Activated effector memory CD4-positive, alpha-beta T cell treated with Interleukin-2 at 50 U/mL for 16 hours (primary cell): ENCODE measurements around the gene RAPSN.

Source experiments
- DNase-seq: peaks from one replicate; pipeline ENCODE4 v3.0.0-alpha.2; 2020

Gene RAPSN

DNA sequence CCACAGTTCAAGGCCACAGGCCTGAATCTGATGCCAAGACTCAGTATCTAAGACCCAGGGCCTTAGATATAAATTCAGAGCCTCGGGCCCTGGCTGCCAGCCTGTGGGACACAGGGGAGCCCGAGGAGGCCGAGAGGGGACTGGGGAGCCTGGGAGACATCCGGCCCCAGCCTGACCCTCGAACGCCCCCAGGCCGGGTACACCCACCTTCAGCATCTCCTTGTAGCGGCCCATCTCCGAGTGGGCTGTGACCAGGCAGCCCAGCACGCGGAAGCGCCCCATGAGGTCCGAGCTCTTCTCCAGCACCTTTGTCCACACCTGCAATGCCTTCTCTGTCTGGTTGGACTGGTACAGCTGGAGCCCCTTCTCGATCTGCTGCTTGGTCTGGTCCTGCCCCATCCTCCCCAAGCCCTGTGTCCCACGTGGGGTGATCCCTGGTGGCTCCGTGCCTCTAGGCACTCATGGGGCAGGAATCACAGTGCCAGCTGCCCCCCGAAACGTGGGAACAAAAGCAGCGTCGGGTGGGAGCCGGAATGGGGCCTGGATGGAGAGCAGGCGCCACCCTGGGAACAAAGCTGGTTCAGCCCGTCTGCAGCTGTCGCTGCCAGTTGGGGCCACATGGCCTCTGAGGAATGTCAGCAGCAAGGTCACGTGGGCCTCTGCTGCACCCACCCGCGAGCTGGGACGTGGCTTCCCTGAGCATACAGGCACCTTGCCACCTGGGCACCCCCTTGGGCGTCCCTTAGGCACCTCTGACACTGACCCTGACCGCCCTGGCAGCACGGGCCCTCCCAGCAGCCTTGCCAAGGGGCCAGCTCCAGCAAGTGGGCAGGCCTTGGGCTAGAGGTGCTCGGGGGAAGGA is at the start of gene RAPSN:
Gene RAPSN (minus strand): TSS at position 571 of the 862 bp plus-strand sequence. CDS start 172 bp downstream, at position 399.
- no peak for DNase-seq

DNA sequence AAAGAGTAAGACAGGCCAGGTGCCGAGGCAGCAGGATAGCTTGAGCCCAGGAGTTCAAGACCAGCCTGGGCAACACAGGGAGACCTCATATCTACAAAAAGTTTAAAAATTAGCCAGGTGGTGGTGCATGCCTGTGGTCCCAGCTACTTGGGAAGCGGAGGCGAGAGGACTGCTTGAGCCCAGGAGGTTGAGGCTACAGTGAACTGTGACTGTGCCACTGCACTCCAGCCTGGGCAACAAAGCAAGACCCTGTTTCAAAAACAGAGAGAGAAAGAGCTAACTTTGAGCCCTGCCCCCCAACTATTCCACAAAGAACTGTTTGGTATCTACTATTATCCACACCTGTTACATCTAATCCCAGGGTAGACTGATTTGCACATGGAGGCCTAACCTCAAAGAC is 49.2 kb upstream of the RAPSN start:
- no peak for DNase-seq

DNA sequence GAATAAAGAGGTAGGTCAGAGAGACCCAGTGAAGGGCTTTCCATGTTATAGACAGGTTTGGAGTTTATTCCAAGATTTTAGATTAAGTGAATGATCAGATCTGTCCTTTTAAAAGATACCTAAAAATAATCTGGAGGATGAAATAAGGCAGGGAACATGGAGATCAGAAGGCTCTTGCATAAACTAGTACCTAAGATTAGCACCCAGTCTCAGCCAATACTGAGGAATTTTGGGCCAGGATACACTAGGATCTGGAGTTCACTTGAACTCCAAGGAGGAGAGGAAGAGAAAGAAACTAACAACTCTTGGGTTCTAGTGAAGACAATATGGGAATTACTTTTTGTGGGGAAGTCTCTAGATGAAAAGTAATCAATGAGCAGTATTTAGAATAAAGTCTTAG is 47.9 kb upstream of the RAPSN start:
- no peak for DNase-seq

DNA sequence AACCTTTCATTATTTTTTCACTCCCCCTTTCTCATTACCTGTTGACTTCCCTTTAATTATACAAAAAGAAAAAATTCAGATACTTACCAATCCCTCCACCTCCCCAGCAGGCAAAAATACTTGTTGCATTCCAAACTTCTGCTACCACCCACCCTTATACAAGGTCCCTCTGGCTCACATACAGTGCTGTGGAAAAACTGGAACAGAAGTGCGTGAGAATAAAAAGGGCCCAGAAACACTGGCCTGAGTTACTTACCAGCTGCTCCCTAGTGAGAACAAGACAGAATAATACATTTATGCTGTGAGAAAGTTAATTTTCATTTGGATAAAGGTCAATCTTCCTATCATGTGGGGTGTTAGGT is 46.9 kb upstream of the RAPSN start:
- DNase-seq, result no peak

GRCh38 chr11:47495011-47495855 is 46.3 kb upstream of the RAPSN start:
- DNase-seq, result no peak

DNA sequence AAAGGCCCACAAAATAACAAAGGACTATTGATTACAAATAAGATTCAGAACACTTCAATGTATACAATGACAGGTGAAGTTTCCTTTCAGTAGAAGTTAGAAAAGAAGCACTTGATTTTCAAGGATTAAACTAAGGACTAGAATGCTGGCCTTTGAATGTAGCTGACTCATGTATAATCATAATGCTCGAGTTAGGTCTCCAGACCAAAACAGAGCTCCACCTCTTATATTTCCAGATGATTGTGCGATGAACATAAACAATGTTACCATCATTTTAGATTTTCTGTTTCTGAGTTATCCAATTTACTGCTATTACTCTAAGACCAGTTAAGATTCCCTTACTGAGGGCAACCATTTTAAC is 40.4 kb upstream of the RAPSN start:
- DNase-seq, result no peak

GRCh38 chr11:47488674-47489394 is 39.9 kb upstream of the RAPSN start:
- no peak for DNase-seq

GRCh38 chr11:47488111-47488510 is 39.2 kb upstream of the RAPSN start:
- DNase-seq, result no peak

DNA sequence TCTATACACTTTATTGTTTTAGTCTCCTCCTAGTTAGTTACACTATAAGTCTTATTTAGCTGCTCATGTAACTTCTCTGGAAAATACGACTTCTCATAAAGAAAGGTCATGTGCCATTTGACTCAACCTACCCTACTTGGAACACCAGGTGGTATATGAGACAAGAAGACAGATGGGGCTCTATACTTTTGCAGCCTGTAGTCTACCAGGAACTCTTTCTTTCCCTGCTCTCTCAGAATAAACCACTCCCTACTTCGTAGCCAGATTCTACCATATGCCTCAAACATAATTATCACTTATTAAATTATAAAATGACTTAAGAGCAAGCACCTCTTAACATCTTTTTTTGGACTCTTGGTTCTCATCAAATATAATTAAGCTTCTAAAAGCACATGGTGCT is 38.5 kb upstream of the RAPSN start:
- no peak for DNase-seq

DNA sequence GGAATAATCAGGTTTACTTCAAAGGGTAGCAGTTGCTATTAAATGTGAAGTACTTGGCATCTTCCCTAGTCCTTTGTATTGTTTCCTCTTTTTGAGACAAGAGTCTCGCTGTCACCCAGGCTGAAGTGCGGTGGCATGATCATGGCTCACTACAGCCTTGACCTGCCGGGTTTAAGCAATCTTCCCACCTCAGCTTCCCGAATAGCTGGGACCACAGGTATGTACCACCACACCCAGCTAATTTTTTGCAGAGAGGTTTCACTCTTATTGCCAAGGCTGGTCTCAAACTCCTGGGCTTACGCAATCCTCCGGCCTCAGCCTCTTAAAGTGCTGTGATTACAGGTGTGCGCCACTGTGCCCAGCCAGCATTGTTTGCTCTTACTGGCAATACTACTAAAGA is 36.2 kb upstream of the RAPSN start:
- DNase-seq, result no peak

GRCh38 chr11:47483457-47483856 is 34.5 kb upstream of the RAPSN start:
- no peak for DNase-seq

DNA sequence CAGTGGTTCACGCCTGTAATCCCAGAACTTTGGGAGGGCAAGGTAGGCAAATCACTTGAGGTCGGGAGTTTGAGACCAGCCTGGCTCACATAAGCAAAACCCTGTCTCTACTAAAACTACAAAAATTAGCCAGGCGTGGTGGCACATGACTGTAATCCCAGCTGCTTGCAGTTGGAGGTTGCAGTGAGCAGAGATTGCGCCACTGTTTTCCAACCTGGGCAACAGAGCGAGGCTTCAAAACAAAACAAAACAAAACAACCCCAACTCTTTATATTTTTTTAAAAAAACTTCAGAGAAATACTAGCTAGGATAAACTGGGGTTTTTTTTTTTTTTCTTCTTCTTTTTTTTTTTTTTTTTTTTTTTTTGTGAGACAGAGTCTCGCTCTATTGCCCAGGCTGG is 31.8 kb upstream of the RAPSN start:
- DNase-seq, result no peak

DNA sequence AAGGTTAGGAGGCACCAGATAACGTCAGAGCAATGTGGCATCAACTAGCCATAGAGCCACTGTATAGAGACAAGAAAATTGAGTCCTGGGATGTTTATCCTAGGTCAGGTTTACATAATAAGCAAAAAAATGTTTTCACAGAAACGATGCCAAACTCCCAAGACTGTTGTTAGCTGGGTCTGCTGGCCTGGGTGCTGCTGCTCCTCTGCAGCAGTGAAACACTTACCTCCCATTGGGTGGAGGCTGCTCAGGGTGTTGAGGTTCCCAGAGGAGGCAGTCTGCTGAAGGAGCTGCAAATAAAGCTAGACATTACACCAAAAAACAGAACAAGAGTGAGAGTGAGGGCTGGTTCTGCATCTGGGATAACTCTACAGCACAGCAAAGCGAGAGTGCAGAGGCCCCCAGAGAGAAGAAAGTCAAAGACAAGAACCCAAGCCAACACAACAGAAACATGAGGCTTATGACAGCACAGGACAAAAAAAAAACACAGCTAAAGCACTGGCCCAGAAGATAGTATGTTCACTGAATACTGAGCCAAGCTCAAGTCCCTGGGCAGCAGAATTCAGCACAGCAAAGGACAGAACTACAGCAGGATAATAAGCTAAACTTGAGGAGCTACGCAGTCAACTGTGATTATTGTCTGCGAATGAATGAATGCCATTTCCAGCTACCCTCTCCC is 29.9 kb upstream of the RAPSN start:
- DNase-seq, result no peak

- DNase-seq, result no peak
Observed at GRCh38 chr11:47477753-47478152, 28.8 kb upstream of the RAPSN start.

DNA sequence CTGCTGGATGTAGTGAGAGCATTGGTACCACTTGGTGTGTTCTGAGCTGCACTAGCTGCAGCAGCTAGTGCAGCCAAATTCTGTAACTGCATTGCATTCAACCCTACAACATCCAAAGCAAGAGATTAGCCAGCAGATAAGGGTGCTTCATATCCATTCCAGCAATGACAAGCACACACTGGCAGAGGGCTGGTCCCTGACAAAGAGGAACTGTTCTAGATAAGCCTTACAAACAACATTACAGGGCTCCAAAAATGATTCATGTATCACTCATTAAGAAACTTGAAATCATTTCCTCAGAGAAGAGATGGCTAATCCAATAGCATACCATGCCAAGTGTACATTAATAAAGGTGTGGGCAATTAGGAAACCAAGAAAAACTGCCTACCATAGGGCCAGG is 28.4 kb upstream of the RAPSN start:
- no peak for DNase-seq

DNA sequence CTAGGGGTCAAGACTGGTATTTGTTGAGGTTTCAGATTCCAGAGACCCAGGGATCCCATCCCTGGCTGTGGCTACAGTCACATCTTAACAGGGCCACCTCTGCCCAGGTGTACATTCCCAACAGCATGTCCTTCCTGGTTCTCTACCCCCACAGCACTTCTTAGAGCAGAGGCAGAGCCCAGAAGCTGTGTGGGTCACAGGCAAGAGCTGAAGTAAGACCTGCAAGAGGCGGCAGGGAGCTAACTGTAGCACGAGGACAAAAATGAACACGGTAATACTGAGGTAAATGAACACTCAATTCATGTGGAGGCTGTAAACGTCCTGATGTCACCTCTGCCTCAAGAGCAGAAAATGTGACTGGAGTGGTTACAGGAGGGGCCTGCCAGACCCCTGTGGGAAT is 21.7 kb upstream of the RAPSN start:
- DNase-seq, result no peak

- no peak for DNase-seq
Observed at GRCh38 chr11:47469361-47470179, 20.6 kb upstream of the RAPSN start.

DNA sequence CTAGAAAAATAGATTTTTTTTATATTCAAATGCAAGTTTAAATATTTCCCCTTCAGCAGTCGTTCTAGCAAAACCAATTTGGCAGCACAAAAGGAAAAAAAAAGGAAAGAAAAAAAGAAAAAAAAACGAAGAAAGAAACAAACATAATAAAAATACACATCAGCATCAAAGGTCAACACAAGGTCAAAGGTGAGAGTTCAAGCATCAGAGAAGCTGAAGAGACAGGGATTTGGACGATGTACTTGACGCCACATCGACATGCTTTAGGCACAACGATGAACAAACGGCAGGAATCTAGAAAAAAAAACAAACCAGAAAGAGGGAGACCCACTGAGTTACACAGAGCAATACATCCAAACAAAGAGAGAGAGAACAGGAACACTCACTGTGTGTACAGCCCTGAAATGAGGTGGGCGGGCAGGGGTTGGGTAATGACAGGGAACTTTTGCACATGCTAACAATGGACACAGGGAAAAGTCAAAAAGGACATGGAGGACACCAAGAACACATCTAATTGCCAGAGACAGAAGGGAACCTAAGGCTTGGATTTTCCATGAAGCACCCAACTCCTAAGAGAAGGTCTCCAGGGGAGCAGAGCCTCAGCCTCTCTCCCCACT is 19.8 kb upstream of the RAPSN start:
- DNase-seq, result no peak

GRCh38 chr11:47467357-47467756 is 18.4 kb upstream of the RAPSN start:
- DNase-seq, result no peak

- DNase-seq, result no peak
Observed at GRCh38 chr11:47466701-47467250, 17.8 kb upstream of the RAPSN start.

- no peak for DNase-seq
Observed at GRCh38 chr11:47466201-47466600, 17.3 kb upstream of the RAPSN start.
